IMR-90 (cell line): ENCODE data around the gene DHDH.

Experiments
- CEBPB ChIP-seq: IDR thresholded peaks from 2 replicates; pipeline ENCODE4 v1.6.1; 2012; ENCODE audit warnings: low read depth, low read length, improper control_type of control experiment
- CHD1 ChIP-seq: IDR thresholded peaks from 2 replicates; pipeline ENCODE4 v1.6.1; 2012; ENCODE audit warnings: low read depth, low read length, improper control_type of control experiment
- FOS ChIP-seq: fragments of 150-350 bp; IDR thresholded peaks from 2 replicates; pipeline ENCODE4 v1.6.1; 2016; ENCODE audit warnings: low read depth, low read length
- NFE2L2 ChIP-seq: fragments of 150-350 bp; IDR thresholded peaks from 2 replicates; pipeline ENCODE4 v1.6.1; 2016; ENCODE audit warnings: low read depth, mild to moderate bottlenecking, low read length
- POLR2A ChIP-seq: IDR thresholded peaks from 2 replicates; pipeline ENCODE4 v1.6.1; 2012; ENCODE audit warnings: mild to moderate bottlenecking, low read depth, low read length
- RAD21 ChIP-seq: IDR thresholded peaks from 2 replicates; pipeline ENCODE4 v1.6.1; 2012; ENCODE audit warnings: low read length, improper control_type of control experiment
- RCOR1 ChIP-seq: IDR thresholded peaks from 2 replicates; pipeline ENCODE4 v1.6.1; 2012; ENCODE audit warnings: mild to moderate bottlenecking, low read length, improper control_type of control experiment; ENCODE audit not compliant: insufficient replicate concordance
- TF ChIP-seq, protein P1 (sequence below): conservative IDR thresholded peaks from 2 replicates; pipeline ENCODE4 v1.5.1; 2012; ENCODE audit warnings: mild to moderate bottlenecking, low read depth, low read length, improper control_type of control experiment
- TF ChIP-seq, protein P2 (sequence below): fragments of 150-350 bp; IDR thresholded peaks from 2 replicates; pipeline ENCODE4 v1.6.1; 2017; ENCODE audit warnings: mild to moderate bottlenecking, antibody characterized with exemption, low read length, low read depth
- TF ChIP-seq, protein P3 (sequence below): fragments of 150-350 bp; IDR thresholded peaks from 2 replicates; pipeline ENCODE4 v1.6.1; 2016; ENCODE audit warnings: low read depth, mild to moderate bottlenecking, low read length, moderate library complexity, borderline replicate concordance

DNA sequence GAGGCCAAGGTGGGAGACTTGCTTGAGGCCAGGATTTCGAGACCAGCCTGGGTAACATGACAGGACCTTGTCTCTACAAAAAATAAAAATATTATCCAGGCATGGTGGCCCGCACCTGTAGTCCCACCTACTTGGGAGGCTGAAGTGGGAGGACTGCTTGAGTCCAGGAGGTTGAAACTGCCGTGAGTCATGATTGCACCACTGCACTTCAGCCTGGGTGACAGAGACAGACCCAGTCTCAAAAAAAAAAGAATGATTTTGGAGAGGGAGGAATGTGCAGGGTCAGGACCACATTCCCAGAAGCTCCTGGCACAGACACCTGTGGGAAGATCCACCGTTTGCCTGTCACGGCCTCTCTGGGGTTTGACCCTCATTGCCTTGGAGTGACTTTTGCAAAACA is 11.9 kb downstream of the DHDH start:
- TF ChIP-seq, protein P1, sequence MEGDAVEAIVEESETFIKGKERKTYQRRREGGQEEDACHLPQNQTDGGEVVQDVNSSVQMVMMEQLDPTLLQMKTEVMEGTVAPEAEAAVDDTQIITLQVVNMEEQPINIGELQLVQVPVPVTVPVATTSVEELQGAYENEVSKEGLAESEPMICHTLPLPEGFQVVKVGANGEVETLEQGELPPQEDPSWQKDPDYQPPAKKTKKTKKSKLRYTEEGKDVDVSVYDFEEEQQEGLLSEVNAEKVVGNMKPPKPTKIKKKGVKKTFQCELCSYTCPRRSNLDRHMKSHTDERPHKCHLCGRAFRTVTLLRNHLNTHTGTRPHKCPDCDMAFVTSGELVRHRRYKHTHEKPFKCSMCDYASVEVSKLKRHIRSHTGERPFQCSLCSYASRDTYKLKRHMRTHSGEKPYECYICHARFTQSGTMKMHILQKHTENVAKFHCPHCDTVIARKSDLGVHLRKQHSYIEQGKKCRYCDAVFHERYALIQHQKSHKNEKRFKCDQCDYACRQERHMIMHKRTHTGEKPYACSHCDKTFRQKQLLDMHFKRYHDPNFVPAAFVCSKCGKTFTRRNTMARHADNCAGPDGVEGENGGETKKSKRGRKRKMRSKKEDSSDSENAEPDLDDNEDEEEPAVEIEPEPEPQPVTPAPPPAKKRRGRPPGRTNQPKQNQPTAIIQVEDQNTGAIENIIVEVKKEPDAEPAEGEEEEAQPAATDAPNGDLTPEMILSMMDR: no peak
- 0 out of 2 replicates have a peak, but pooled peaks have one; percentile 21 for TF ChIP-seq CEBPB
- no peak for TF ChIP-seq RCOR1
- TF ChIP-seq FOS: no peak
- TF ChIP-seq CHD1: no peak
- TF ChIP-seq POLR2A: no peak
- TF ChIP-seq, protein P2, sequence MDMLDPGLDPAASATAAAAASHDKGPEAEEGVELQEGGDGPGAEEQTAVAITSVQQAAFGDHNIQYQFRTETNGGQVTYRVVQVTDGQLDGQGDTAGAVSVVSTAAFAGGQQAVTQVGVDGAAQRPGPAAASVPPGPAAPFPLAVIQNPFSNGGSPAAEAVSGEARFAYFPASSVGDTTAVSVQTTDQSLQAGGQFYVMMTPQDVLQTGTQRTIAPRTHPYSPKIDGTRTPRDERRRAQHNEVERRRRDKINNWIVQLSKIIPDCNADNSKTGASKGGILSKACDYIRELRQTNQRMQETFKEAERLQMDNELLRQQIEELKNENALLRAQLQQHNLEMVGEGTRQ: no peak
- TF ChIP-seq, protein P3, sequence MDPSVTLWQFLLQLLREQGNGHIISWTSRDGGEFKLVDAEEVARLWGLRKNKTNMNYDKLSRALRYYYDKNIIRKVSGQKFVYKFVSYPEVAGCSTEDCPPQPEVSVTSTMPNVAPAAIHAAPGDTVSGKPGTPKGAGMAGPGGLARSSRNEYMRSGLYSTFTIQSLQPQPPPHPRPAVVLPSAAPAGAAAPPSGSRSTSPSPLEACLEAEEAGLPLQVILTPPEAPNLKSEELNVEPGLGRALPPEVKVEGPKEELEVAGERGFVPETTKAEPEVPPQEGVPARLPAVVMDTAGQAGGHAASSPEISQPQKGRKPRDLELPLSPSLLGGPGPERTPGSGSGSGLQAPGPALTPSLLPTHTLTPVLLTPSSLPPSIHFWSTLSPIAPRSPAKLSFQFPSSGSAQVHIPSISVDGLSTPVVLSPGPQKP: no peak
- TF ChIP-seq NFE2L2: no peak
- no peak for TF ChIP-seq RAD21
